ENCODE results near the gene APRT. TPM values are rescaled to one million over a fixed set of nuclear protein-coding genes. Genes with fewer than 3 reads are reported as not detected.

The APRT gene
- total and polyA plus RNA-seq, 2 donors: 122 to 198 TPM

- no peaks in the 10 kb centered on the region for H3K27me3 ChIP-seq (ENCODE audit: control insufficient read depth in 2 of 2, insufficient read depth in 1 of 2, low read length in 1 of 2)
- DNase-seq (ENCODE audit: low read depth in 6 of 9, low spot score in 9 of 9): no peak
- no peak overlapping the region for H3K27ac ChIP-seq (ENCODE audit: low read depth in 1 of 2, low read length in 1 of 2)
- peaks cover 48 to 56% of the 10 kb centered on the region in 2 donors for H3K36me3 ChIP-seq (ENCODE audit: control insufficient read depth in 2 of 2, insufficient read depth in 2 of 2, low read length in 1 of 2)
- H3K4me1 ChIP-seq (ENCODE audit: control insufficient read depth in 2 of 2, insufficient read depth in 2 of 2, low read length in 2 of 2): peaks cover 21 to 42% of the 10 kb centered on the region in 2 donors
- peaks cover 0 to 4% of the 10 kb centered on the region in 2 donors for H3K9me3 ChIP-seq (ENCODE audit: control insufficient read depth in 2 of 2, insufficient read depth in 1 of 2, low read length in 1 of 2)
- WGBS: 95% methylated on average over 24 of the region's 24 CpGs
- H3K4me3 ChIP-seq (ENCODE audit: low read length in 2 of 2): no peak overlapping the region
These were observed 4.5 kb downstream of the APRT start for GRCh38 chr16:88807142-88807625.

DNA sequence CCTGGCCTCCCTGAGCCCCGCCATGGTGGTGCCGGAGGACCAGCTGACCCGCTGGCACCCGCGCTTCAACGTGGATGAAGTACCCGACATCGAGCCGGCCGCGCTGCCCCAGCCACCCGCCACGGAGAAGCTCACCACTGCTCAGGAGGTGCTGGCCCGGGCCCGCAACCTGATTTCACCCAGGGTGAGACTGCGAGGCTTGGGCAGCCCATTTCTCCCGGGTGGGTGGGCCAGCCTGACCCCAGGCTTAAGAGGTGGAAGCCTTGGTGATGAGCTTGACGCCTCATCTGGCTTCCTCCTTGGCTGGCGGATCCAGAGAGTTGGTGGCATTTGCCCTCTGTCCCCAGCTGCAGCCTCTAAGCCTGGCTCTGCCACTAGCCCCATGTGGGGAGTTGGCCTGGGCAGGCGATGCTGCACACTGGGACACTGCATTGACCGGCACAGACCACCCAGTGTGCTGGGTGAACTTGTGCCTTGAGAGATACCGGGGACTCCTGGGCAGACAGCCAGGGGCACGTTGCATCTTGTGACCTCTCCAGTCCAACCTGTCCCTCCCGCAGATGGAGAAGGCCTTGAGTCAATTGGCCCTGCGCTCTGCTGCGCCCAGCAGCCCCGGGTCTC lies 5.1 kb downstream of the APRT start:
- no peak for DNase-seq (ENCODE audit: low read depth in 6 of 9, low spot score in 9 of 9)
- 97% methylated on average over 27 of the region's 27 CpGs for WGBS

DNA sequence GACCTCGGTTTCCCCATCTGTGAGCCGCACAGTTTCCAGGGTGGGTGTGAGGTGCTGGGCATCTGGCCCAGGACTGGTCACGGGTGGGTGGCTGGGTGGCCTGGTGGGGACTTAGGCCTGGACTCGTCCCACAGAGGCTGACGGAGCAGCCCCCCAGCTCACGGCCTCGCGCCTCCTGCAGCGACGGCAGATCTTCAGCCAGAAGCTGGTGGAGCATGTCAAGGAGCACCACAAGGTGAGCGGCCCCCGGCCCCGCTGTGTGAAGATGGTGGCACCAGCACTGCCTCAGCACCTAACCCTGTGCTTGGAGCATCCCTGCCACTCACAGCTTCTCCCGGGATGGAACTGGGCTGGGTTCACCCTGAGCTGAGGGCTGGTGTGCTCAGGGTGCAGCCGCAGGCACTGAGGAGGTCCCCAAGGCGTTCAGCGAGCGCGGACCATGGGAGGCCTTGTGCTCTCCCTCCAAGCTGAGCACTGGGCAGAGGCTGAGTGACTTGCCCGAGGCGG lies 5.8 kb downstream of the APRT start:
- Histone ChIP-seq H3K36me3 (ENCODE audit: control insufficient read depth in 2 of 2, insufficient read depth in 2 of 2, low read length in 1 of 2) (peaks cover 48 to 61% of the 10 kb centered on the region in 2 donors), H3K4me1 (ENCODE audit: control insufficient read depth in 2 of 2, insufficient read depth in 2 of 2, low read length in 2 of 2) (peaks cover 25 to 52% of the 10 kb centered on the region in 2 donors), H3K4me3 (ENCODE audit: low read length in 2 of 2) (no peak overlapping the region), H3K27me3 (ENCODE audit: control insufficient read depth in 2 of 2, insufficient read depth in 1 of 2, low read length in 1 of 2) (no peaks in the 10 kb centered on the region), H3K27ac (ENCODE audit: low read depth in 1 of 2, low read length in 1 of 2) (no peak overlapping the region), H3K9me3 (ENCODE audit: control insufficient read depth in 2 of 2, insufficient read depth in 1 of 2, low read length in 1 of 2) (peaks cover 0 to 4% of the 10 kb centered on the region in 2 donors)
- WGBS: 95% methylated on average over 21 of the region's 21 CpGs
- no peak for DNase-seq (ENCODE audit: low read depth in 6 of 9, low spot score in 9 of 9)

More for the DNA sequence above, 5.1 kb downstream of the APRT start:
- Histone ChIP-seq H3K9me3 (ENCODE audit: control insufficient read depth in 2 of 2, insufficient read depth in 1 of 2, low read length in 1 of 2) (peaks cover 0 to 4% of the 10 kb centered on the region in 2 donors), H3K4me1 (ENCODE audit: control insufficient read depth in 2 of 2, insufficient read depth in 2 of 2, low read length in 2 of 2) (peaks cover 25 to 48% of the 10 kb centered on the region in 2 donors), H3K36me3 (ENCODE audit: control insufficient read depth in 2 of 2, insufficient read depth in 2 of 2, low read length in 1 of 2) (peaks cover 48 to 58% of the 10 kb centered on the region in 2 donors), H3K4me3 (ENCODE audit: low read length in 2 of 2) (no peak overlapping the region), H3K27me3 (ENCODE audit: control insufficient read depth in 2 of 2, insufficient read depth in 1 of 2, low read length in 1 of 2) (no peaks in the 10 kb centered on the region), H3K27ac (ENCODE audit: low read depth in 1 of 2, low read length in 1 of 2) (no peak overlapping the region)

DNA sequence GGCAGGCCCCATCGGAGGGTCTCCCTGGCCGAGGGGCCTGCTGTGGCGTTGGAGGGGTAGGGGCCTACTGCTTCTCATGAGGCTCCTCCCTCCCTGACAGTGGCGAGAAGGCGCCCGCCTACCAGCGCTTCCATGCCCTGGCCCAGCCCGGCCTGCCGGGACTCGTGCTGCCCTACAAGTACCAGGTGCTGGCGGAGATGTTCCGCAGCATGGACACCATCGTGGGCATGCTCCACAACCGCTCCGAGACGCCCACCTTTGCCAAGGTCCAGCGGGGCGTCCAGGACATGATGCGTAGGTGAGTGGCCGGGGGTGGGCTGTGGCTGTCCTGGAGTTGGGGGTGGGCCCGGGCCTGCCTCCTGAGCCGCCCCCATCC lies 6.4 kb downstream of the APRT start:
- 95% methylated on average over 22 of the region's 22 CpGs for WGBS

DNA sequence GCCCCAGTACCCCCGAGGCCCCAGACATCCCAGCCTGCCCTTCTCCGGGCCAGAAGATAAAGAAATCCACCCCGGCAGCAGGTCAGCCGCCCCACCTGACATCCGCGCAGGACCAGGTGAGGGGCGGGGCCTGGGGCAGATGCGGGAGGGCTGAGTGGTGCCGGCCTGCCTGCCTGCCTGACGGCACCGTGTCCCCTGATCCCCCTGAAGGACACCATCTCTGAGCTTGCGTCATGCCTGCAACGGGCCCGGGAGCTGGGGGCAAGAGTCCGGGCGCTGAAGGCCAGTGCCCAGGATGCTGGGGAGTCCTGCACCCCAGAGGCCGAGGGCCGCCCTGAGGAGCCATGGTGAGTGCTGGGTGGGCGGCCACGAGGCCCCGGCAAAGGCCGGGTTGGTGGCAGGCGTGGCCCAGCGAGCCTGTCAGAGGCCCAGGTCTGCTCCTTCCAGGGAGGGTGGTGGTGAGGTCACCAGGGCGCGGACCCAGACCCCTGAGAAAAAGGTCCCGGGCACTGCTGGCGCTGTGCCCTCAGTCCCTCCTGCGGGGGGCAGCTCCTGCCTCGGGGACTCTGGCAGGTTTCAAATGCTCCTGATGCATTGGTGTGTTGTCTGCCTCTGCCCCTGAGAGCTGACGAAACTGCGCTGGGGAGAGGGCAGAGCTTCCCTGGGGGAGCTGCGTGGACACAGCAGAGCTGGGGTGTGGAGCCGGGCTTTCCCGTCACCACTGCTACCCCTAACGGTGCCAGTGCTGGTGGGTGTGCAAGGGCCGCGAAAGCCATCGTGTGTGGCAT lies 7.0 kb downstream of the APRT start:
- H3K4me1 ChIP-seq (ENCODE audit: control insufficient read depth in 2 of 2, insufficient read depth in 2 of 2, low read length in 2 of 2): peaks cover 20 to 52% of the 10 kb centered on the region in 2 donors
- H3K27me3 ChIP-seq (ENCODE audit: control insufficient read depth in 2 of 2, insufficient read depth in 1 of 2, low read length in 1 of 2): no peaks in the 10 kb centered on the region
- 51% methylated on average over 39 of the region's 39 CpGs for WGBS
- peaks cover 0 to 4% of the 10 kb centered on the region in 2 donors for H3K9me3 ChIP-seq (ENCODE audit: control insufficient read depth in 2 of 2, insufficient read depth in 1 of 2, low read length in 1 of 2)
- peak in 1 of 9 donors; percentile 6 for DNase-seq (ENCODE audit: low read depth in 6 of 9, low spot score in 9 of 9)
- peak overlapping the region in 1 of 2 donors; percentile 24 for H3K27ac ChIP-seq (ENCODE audit: low read depth in 1 of 2, low read length in 1 of 2)
- peaks cover 44 to 55% of the 10 kb centered on the region in 2 donors for H3K36me3 ChIP-seq (ENCODE audit: control insufficient read depth in 2 of 2, insufficient read depth in 2 of 2, low read length in 1 of 2)
- peak overlapping the region; percentile 75 to 86 for H3K4me3 ChIP-seq (ENCODE audit: low read length in 2 of 2)

More for the DNA sequence above, 6.4 kb downstream of the APRT start:
- no peak for DNase-seq (ENCODE audit: low read depth in 6 of 9, low spot score in 9 of 9)
- Histone ChIP-seq H3K27me3 (ENCODE audit: control insufficient read depth in 2 of 2, insufficient read depth in 1 of 2, low read length in 1 of 2) (no peaks in the 10 kb centered on the region), H3K27ac (ENCODE audit: low read depth in 1 of 2, low read length in 1 of 2) (no peak overlapping the region), H3K36me3 (ENCODE audit: control insufficient read depth in 2 of 2, insufficient read depth in 2 of 2, low read length in 1 of 2) (peaks cover 48 to 61% of the 10 kb centered on the region in 2 donors), H3K4me1 (ENCODE audit: control insufficient read depth in 2 of 2, insufficient read depth in 2 of 2, low read length in 2 of 2) (peaks cover 20 to 52% of the 10 kb centered on the region in 2 donors), H3K4me3 (ENCODE audit: low read length in 2 of 2) (peak overlapping the region in 1 of 2 donors; percentile 75), H3K9me3 (ENCODE audit: control insufficient read depth in 2 of 2, insufficient read depth in 1 of 2, low read length in 1 of 2) (peaks cover 0 to 4% of the 10 kb centered on the region in 2 donors)

GRCh38 chr16:88804173-88804551 lies 7.6 kb downstream of the APRT start:
- Histone ChIP-seq H3K4me3 (ENCODE audit: low read length in 2 of 2) (peak overlapping the region; percentile 75 to 86), H3K4me1 (ENCODE audit: control insufficient read depth in 2 of 2, insufficient read depth in 2 of 2, low read length in 2 of 2) (peaks cover 25 to 53% of the 10 kb centered on the region in 2 donors), H3K36me3 (ENCODE audit: control insufficient read depth in 2 of 2, insufficient read depth in 2 of 2, low read length in 1 of 2) (peaks cover 39 to 49% of the 10 kb centered on the region in 2 donors), H3K27me3 (ENCODE audit: control insufficient read depth in 2 of 2, insufficient read depth in 1 of 2, low read length in 1 of 2) (no peaks in the 10 kb centered on the region), H3K9me3 (ENCODE audit: control insufficient read depth in 2 of 2, insufficient read depth in 1 of 2, low read length in 1 of 2) (peaks cover 0 to 10% of the 10 kb centered on the region in 2 donors), H3K27ac (ENCODE audit: low read depth in 1 of 2, low read length in 1 of 2) (peak overlapping the region in 1 of 2 donors; percentile 24)
- 2% methylated on average over 16 of the region's 16 CpGs for WGBS
- peak in 1 of 9 donors; percentile 33 for DNase-seq (ENCODE audit: low read depth in 6 of 9, low spot score in 9 of 9)

DNA sequence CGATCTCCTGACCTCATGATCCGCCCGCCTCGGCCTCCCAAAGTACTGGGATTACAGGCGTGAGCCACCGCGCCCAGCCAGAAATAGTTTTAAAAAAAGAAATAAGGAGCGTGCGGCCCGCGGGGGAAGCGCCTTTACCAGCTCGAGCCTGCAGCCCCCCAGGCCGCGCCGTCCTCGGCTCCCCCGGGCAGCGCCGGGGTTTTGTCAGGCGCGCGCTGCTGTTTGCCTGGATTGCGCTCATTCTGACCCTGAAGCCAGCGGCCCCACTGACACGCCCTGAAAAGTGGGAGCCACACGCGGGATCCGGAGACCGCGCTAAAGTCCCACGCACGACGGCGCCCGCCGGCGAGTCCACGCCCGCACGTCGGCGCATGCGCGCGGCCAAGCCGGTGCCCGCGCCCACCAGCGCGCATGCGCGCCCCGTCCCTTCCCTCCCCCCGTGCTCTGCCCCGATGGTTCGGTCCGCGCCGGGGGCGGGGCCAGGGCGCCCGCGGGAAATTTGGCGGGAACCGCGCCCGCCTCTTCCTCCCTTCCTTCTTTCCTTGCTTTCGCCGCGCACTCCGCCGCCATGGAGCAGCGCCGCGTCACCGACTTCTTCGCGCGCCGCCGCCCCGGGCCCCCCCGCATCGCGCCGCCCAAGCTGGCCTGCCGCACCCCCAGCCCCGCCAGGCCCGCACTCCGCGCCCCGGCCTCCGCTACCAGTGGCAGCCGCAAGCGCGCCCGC lies 8.3 kb downstream of the APRT start, which contains the start of gene CDT1:
CDT1 (plus strand) TSS at position 526 of the 724 bp plus-strand sequence; CDS start at position 569, 43 bp downstream.
- peaks cover 30 to 60% of the 10 kb centered on the region in 2 donors for H3K4me1 ChIP-seq (ENCODE audit: control insufficient read depth in 2 of 2, insufficient read depth in 2 of 2, low read length in 2 of 2)
- peaks cover 31 to 43% of the 10 kb centered on the region in 2 donors for H3K36me3 ChIP-seq (ENCODE audit: control insufficient read depth in 2 of 2, insufficient read depth in 2 of 2, low read length in 1 of 2)
- peak within 1 kb of the TSS; percentile 75 to 86 for H3K4me3 ChIP-seq (ENCODE audit: low read length in 2 of 2)
- H3K27ac ChIP-seq (ENCODE audit: low read depth in 1 of 2, low read length in 1 of 2): peak within 1 kb of the TSS; percentile 93 to 97
- H3K27me3 ChIP-seq (ENCODE audit: control insufficient read depth in 2 of 2, insufficient read depth in 1 of 2, low read length in 1 of 2): no peaks in the 10 kb centered on the region
- peak in 6 of 9 donors; percentile 68 to 92 (median 82) for DNase-seq (ENCODE audit: low read depth in 6 of 9, low spot score in 9 of 9)
- WGBS: under 1% methylated on average over 97 of the region's 98 CpGs
- peaks cover 0 to 17% of the 10 kb centered on the region in 2 donors for H3K9me3 ChIP-seq (ENCODE audit: control insufficient read depth in 2 of 2, insufficient read depth in 1 of 2, low read length in 1 of 2)

DNA sequence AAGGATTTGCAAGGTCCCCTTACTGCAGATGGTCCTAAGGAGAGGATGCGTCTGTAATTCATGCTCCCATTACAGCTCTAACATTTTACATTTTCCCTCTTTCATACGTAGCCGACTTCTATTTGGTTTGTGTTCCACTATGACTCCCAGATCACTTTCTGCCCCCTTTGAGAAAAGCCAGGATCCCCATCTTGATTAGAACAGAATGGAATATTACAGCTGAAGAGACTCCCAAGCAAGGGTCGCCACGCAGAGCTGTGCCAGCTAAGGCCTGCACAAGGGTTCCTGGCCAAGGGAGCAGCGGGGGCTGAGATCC lies 11.5 kb downstream of the APRT start:
- Histone ChIP-seq H3K4me3 (ENCODE audit: low read length in 2 of 2) (peak overlapping the region; percentile 43 to 48), H3K4me1 (ENCODE audit: control insufficient read depth in 2 of 2, insufficient read depth in 2 of 2, low read length in 2 of 2) (peaks cover 39 to 71% of the 10 kb centered on the region in 2 donors), H3K9me3 (ENCODE audit: control insufficient read depth in 2 of 2, insufficient read depth in 1 of 2, low read length in 1 of 2) (peaks cover 0 to 14% of the 10 kb centered on the region in 2 donors), H3K36me3 (ENCODE audit: control insufficient read depth in 2 of 2, insufficient read depth in 2 of 2, low read length in 1 of 2) (peaks cover 2 to 11% of the 10 kb centered on the region in 2 donors), H3K27ac (ENCODE audit: low read depth in 1 of 2, low read length in 1 of 2) (peak overlapping the region; percentile 93 to 97), H3K27me3 (ENCODE audit: control insufficient read depth in 2 of 2, insufficient read depth in 1 of 2, low read length in 1 of 2) (no peaks in the 10 kb centered on the region)
- no peak for DNase-seq (ENCODE audit: low read depth in 6 of 9, low spot score in 9 of 9)
- 30% methylated on average over 6 of the region's 6 CpGs for WGBS

Data from thymus (tissue), 11 donors.